ELF-1 (cell line): ENCODE measurements around the gene ISM1.
A peak's percentile ranks its signal among the peaks of the same experiment; 100 is the strongest.

Source experiments
- DNase-seq: peaks from one replicate; pipeline ENCODE4 v3.0.0-alpha.2; 2016; ENCODE audit warnings: low read depth, low spot score

The ISM1 gene

GRCh38 chr20:13256606-13257005 is 35.5 kb downstream of the ISM1 start:
- DNase-seq = no peak

GRCh38 chr20:13259921-13260320 is 38.8 kb downstream of the ISM1 start:
- no peak for DNase-seq

- no peak for DNase-seq
These were observed 39.7 kb downstream of the ISM1 start for GRCh38 chr20:13260650-13261279.

- peak; percentile 83 for DNase-seq
These were observed 40.6 kb downstream of the ISM1 start for GRCh38 chr20:13261460-13262301.

GRCh38 chr20:13262302-13262650 is 41.2 kb downstream of the ISM1 start:
- DNase-seq = no peak

GRCh38 chr20:13262671-13263360 is 41.7 kb downstream of the ISM1 start:
- DNase-seq = peak; percentile 6

- DNase-seq = no peak
These were observed 42.4 kb downstream of the ISM1 start for GRCh38 chr20:13263451-13263850.

GRCh38 chr20:13264907-13265306 is 43.8 kb downstream of the ISM1 start:
- no peak for DNase-seq

GRCh38 chr20:13265941-13266340 is 44.9 kb downstream of the ISM1 start:
- DNase-seq = no peak

- no peak for DNase-seq
These were observed 46.2 kb downstream of the ISM1 start for GRCh38 chr20:13267231-13267630.

GRCh38 chr20:13268953-13269352 is 47.9 kb downstream of the ISM1 start:
- no peak for DNase-seq

GRCh38 chr20:13270211-13270610 is 49.1 kb downstream of the ISM1 start:
- no peak for DNase-seq

- no peak for DNase-seq
These were observed 50.0 kb downstream of the ISM1 start for GRCh38 chr20:13271098-13271497.

- no peak for DNase-seq
These were observed 51.2 kb downstream of the ISM1 start for GRCh38 chr20:13271977-13272975.

GRCh38 chr20:13274275-13274861 is 53.3 kb downstream of the ISM1 start:
- DNase-seq = peak; percentile 48

- peak; percentile 16 for DNase-seq
These were observed 56.0 kb downstream of the ISM1 start for GRCh38 chr20:13276945-13277541.

- DNase-seq = no peak
These were observed 56.7 kb downstream of the ISM1 start for GRCh38 chr20:13277663-13278295.

GRCh38 chr20:13278812-13279570 is 57.9 kb downstream of the ISM1 start:
- DNase-seq = no peak

GRCh38 chr20:13280609-13281324 is 59.7 kb downstream of the ISM1 start:
- no peak for DNase-seq
